ENCODE data around the gene GPHN.
"Not testable (repeated sequence)": the region's sequence is repeated elsewhere in the genome, so short reads cannot be mapped to it uniquely, and the experiment has no call there.

GPHN gene

DNA sequence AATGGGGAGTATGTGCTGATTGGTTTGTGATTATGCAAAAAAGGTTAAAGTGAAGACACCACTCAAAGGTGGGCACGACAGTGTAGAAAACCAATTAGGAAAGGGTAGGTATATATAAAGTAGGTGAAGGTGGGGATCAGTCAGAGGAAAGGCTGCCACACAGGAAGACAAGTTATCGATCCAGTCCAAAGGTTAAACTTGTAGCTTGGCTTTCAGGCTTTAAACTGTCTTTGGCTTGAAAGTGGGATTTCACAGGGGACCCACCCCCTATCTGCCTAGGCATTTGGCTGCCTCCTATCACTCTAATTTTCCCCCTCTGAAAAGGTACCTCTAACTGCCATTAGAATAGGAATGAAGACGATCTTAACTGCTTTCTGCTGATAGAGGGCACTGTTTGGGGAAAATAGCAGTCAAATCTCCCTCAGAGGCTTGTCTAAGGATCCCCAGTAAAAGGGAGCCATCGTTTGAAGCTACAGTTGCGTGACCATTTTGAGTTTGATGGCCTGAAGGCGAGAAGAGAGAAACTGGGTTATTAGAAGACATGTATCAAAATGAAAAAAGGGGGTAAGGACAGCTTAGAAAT lies 250.2 kb downstream of the GPHN start:
- DNase-seq (ENCODE audit: extremely low read depth in 1 of 2, low read depth in 1 of 2) = no peak

GRCh38 chr14:66772146-66772545 lies 264.2 kb downstream of the GPHN start:
- no peak for DNase-seq (ENCODE audit: extremely low read depth in 1 of 2, low read depth in 1 of 2)

DNA sequence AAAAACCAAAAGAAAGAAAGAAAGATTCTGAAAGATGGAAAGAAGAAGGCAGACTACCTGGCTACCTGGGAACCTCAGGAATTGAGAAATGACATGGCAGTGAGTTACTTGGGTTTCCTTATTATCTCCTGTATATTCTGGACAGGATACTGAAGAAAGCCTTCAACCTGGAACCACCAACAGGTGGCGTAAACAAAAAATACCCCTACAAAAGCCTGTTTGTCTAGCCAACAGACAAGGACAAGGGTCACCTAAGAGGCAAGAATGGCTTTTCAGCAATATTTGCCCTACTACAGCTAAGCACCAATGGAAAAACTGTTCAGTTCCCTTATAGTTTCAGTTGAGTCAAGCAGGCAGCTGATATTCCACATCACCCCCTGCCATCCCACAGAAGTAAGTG lies 274.9 kb downstream of the GPHN start:
- no peak for DNase-seq (ENCODE audit: extremely low read depth in 1 of 2, low read depth in 1 of 2)

DNA sequence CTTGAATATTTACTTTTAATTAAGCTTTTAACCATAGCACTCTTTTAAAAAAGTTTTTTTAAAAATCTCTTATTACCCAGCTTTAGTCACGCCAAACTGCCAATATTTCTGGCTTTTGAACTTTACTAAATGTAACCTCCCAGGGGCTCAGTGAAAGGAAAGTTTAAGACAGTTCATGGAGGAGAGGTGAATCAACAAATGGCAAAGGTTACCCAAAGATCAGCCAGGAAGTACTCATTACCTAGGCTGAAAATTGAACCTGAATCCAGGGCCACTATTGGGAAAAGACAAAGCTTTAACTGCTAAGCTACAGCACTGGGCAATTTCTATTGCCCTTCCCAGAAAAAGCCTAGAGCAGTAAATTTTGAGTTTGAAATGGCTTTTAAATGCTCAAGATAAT lies 282.2 kb downstream of the GPHN start:
- DNase-seq (ENCODE audit: extremely low read depth in 1 of 2, low read depth in 1 of 2) = no peak

DNA sequence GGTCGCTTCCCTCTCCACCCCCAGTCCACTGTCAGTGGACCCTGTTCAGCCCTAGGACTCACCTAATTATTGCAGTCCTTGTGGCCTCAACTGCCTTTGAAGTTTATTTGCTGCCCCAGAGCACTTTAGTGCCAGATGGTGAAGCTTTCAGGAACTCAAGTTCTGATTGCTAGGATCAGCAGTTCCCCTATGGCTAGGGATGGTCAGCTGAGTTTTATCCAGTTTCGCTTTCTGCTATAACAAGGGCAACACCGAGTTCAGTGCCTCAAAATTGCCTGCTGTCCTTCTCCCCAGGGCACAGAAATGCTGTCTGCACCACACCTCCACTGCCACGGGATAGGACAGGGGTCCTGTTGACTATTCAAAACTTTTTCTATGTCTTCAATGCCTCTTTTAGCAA lies 295.0 kb downstream of the GPHN start:
- no peak for DNase-seq (ENCODE audit: extremely low read depth in 1 of 2, low read depth in 1 of 2)

DNA sequence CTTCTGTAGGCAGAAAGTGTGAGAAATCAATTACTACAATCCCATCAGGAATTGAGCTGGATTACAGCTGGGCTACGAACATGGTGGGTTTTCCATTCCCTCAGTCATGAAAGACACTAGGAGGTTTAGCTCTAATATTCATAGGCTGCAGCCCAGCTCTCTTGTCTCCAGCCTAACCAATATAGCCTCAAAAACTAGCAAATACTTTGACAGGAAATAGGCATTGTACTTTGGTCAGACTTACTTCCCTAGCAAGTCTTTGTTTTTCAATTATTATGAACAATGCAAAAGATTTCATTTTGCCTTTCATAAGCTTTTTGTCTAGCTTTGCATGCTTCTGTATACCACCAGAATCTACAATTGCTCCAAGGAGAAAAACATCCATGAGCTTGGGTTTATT lies 296.2 kb downstream of the GPHN start:
- DNase-seq (ENCODE audit: extremely low read depth in 1 of 2, low read depth in 1 of 2) = no peak

DNA sequence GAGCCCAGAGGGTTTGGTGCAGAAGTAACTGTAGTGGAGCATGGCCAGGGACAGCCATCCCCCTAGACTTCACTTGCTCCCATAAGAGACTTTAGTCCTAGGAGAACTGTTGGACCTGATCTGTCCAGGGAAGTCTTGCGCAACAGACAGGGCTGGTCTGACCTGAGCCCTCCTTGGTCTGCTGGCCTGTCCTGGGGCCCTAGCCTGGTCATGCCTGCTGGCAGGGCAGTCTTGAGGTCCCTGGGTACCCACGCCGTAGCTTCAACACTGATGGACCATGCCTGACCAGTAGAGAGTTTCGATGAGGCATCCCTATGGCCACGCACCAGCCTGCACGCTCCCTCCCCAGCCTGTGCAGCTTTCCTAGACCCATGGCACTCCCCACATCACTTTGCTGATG lies 305.7 kb downstream of the GPHN start:
- no peak for DNase-seq (ENCODE audit: extremely low read depth in 1 of 2, low read depth in 1 of 2)

DNA sequence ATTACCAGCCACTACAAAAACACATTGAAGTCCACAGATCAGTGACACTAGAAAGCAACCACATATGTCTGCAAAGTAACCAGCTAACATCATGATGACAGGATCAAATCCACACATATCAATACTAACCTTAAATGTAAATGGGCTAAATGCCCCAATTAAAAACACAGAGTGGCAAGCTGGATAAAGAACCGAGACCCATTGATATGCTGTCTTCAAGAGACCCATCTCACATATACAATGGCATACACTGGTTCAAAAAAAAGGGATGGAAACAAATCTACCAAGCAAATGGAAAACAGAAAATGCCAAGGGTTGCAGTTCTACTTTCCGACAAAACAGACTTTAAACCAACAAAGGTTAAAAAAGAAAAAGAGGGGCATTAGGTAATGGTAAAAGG lies 307.7 kb downstream of the GPHN start:
- DNase-seq (ENCODE audit: extremely low read depth in 1 of 2, low read depth in 1 of 2) = no peak

DNA sequence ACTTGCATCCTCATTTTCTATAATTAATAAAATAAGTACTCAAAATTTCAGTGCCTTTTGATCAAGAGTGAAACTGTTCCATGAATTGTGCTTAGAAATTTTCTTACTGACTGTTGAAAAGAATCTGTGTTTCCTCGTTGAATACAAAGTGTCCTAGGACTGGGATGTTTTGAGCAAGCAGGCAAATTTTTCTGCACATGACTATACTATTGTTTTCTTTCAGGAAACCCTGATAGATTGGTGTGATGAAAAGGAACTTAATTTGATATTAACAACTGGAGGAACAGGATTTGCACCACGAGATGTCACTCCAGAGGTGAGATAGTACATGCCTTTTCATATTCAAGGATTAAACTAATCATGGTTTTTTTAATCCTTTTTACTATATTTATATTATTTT lies 316.3 kb downstream of the GPHN start:
- DNase-seq (ENCODE audit: extremely low read depth in 1 of 2, low read depth in 1 of 2) = no peak

DNA sequence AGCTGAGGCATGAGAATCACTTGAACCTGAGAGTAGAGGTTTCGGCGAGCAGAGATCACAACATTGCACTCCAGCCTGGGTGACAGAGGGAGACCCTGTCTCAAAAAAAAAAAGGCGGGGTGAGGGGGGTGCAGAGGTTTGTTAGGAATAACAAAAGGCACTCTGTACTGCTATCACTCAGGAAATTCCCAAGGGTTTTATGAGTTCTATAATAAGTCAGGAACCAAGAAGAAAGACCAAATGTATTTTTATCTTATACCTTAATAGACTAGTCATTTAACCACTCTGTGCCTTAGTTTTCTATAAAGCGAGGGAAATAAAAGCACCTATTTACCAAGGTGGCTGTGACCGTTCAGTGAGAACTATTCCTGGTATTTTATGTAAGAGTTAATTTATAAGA lies 319.2 kb downstream of the GPHN start:
- no peak for DNase-seq (ENCODE audit: extremely low read depth in 1 of 2, low read depth in 1 of 2)

- DNase-seq (ENCODE audit: extremely low read depth in 1 of 2, low read depth in 1 of 2) = no peak
Observed at GRCh38 chr14:66831173-66831572, 323.2 kb downstream of the GPHN start.

- no peak for DNase-seq (ENCODE audit: extremely low read depth in 1 of 2, low read depth in 1 of 2)
Observed at GRCh38 chr14:66833816-66834215, 325.9 kb downstream of the GPHN start.

DNA sequence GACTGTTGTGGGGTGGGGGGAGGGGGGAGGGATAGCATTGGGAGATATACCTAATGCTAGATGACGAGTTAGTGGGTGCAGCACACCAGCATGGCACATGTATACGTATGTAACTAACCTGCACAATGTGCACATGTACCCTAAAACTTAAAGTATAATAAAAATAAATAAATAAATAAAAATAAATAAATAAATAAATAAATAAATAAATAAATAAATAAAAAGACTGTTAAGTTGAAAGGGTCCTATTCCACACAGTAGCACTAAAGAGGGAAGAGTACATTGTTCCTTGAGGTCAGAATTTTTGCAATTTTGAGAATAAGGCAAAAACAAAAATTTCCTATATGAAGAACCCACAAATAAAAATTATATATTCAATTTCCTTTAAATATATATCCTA lies 329.5 kb downstream of the GPHN start:
- DNase-seq (ENCODE audit: extremely low read depth in 1 of 2, low read depth in 1 of 2) = not testable (repeated sequence)

DNA sequence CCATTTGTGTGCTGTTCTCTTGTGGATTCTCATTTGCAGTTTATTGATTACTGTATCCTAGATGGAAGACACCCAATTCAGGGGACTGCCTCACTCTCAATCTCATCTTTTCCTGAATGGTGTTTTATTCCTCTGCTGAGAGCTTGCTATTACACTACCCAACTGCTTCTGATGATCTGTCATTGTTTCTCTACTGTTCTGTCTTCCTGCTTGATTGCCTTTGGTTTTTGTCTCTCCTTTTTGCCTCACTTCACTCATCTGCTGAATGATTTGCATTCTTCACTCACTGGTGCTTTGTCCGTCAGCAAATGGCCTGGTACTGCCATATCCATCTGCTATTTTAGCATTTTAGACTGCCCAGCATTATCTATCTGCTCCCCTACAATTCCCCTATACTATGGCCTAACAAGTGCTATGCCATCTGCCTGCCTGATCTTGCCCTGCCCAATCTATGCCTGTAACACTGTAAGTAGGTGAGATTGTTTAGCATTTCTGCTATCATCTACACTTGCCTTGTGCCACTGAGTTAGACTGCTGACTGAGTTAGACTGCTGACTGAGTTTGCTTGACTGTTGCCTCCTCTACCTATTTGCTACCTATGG lies 335.1 kb downstream of the GPHN start:
- DNase-seq (ENCODE audit: extremely low read depth in 1 of 2, low read depth in 1 of 2) = no peak

- DNase-seq (ENCODE audit: extremely low read depth in 1 of 2, low read depth in 1 of 2) = no peak
Observed at GRCh38 chr14:66850258-66850888, 342.4 kb downstream of the GPHN start.

DNA sequence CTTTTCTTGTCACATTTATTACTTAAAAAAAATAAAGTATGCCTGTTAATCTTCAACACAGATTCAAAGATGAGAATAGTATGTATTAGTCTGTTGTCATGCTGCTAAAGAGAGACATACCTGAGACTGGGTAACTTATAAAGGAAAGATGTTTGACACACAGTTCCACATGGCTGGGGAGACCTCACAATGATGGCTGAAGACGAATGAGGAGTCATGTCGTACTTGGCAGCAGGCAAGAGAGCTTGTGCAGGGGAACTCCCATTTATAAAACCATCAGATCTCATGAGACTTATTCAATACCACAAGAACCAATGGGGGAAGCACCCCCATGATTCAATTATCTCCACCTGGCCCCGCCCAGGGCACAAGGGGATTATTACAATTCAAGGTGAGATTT lies 345.4 kb downstream of the GPHN start:
- no peak for DNase-seq (ENCODE audit: extremely low read depth in 1 of 2, low read depth in 1 of 2)

DNA sequence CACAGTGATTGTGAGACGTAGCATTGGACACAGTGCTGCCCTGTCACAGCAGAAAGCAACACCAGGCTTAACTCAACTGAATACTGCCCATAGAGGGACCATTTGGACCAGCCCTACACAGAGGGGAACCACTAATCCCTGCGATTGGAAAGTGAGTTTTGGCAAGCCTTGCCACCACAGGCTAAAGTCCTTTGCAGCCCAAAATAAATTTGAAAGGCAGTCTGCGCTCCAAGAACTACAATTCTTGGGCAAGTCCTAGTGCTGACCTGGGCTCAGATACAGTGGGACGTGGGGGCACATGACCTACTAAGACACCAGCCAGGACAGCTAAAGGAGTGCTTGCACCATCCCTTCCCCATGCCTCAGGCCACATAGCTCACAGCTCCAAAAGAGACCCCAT lies 349.9 kb downstream of the GPHN start:
- DNase-seq (ENCODE audit: extremely low read depth in 1 of 2, low read depth in 1 of 2) = no peak

DNA sequence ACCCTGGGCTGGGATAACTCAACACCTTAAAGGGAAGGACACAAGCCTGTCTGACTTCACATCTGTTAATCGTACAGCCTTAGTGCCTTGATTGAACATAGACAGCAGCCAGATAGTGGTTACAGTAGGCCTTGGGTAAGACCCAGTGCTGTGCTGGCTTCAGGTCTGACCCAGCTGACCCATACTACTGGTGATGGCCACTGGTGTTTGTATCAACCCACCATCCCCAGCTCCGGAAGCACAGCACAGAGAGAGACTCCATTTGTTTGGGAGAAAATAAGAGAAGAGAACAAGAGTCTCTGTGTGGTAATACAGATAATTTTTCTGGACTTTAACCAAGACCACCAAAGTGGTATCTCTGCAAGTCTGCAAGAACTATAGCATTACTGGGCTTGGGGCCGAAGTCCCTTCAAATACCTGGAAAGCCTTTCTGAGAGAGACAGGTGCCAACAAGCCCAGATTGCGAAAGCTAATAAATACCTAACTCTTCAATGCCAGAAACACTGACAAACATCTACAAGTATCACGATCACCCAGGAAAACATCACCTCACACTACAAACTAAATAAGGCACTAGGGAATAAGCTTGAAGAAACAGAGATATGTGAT lies 351.2 kb downstream of the GPHN start:
- DNase-seq (ENCODE audit: extremely low read depth in 1 of 2, low read depth in 1 of 2) = no peak

- no peak for DNase-seq (ENCODE audit: extremely low read depth in 1 of 2, low read depth in 1 of 2)
Observed at GRCh38 chr14:66881596-66881995, 373.6 kb downstream of the GPHN start.

DNA sequence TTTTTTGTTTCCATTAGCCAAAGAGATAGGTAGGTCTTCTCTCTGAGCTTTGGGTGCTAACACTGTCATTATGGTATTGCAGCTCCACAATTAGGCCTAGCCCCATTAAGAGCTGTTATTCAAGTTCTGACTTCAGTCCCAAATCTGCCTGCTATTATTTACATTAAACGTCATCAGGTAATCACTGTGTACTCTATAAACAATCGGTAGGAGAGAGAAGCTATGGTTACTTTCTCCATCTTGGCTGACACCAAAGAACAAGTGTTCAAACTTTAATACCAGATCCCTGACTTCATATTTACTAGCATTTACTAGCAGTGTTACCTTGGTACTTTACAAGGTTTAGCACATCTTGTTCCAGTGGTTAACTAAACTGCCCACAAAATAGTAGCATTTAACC lies 376.2 kb downstream of the GPHN start:
- DNase-seq (ENCODE audit: extremely low read depth in 1 of 2, low read depth in 1 of 2) = no peak

- DNase-seq (ENCODE audit: extremely low read depth in 1 of 2, low read depth in 1 of 2) = no peak
Observed at GRCh38 chr14:66900719-66901118, 392.8 kb downstream of the GPHN start.

DNA sequence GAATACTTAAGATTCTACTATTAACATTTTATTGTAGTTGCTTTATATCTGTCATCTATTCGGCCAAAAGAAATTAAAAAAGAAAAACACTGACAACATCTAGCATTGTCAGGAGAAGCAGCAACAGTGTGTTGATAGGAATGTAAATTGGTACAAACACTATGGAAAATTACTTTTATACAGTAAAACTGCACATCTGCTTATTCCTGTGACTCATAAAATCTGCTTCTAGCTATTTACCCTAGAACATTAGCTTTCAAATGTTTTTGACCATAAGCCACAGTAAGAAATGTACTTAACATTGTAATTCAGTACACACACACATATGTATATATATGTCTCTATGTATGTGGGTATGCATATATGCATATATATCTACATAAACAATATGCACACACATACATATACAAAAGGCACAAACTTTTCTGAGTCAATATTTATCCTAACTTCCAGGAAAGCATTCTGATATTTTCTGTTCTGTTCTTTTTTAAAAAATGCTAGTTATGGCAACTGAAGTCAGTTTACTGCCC lies 402.4 kb downstream of the GPHN start:
- DNase-seq (ENCODE audit: extremely low read depth in 1 of 2, low read depth in 1 of 2) = no peak
